Lung (tissue), 12 donors: ENCODE results near the gene PDIA6. TPM values are rescaled to one million over a fixed set of nuclear protein-coding genes. Genes with fewer than 3 reads are reported as not detected.

Source experiments
- ATAC-seq: fragments of 200-7000 bp; cut with Tn5 transposase; one replicate; pipeline ENCODE4 v1.9.1; 2020; ENCODE audit warnings: moderate number of reproducible peaks; ENCODE audit not compliant: insufficient read depth, low FRiP score
- DNase-seq, 3 donors: peaks; one replicate each; pipeline ENCODE4 v3.0.0-alpha.2; 2013 to 2017
- H3K27ac ChIP-seq, 2 donors: one replicate each; pipeline ENCODE4 v1.5.1; 2013; ENCODE audit warnings: mild to moderate bottlenecking in 2 of 2, moderate library complexity in 2 of 2, control low read depth in 1 of 2, inconsistent platforms in 1 of 2, low read depth in 1 of 2, low read length in 1 of 2
- H3K27me3 ChIP-seq, 3 donors: one replicate each; pipeline ENCODE4 v1.5.1; 2013; ENCODE audit warnings: low read length in 2 of 3; ENCODE audit not compliant: control insufficient read depth in 3 of 3, insufficient read depth in 3 of 3
- H3K36me3 ChIP-seq, 4 donors: one replicate each; pipeline ENCODE4 v1.5.1; 2013; ENCODE audit warnings: low read length in 4 of 4, mild to moderate bottlenecking in 1 of 4, moderate library complexity in 1 of 4; ENCODE audit not compliant: control insufficient read depth in 4 of 4, insufficient read depth in 4 of 4
- H3K4me1 ChIP-seq, 5 donors: one replicate each; pipeline ENCODE4 v1.5.1; 2013; ENCODE audit warnings: low read length in 5 of 5, mild to moderate bottlenecking in 2 of 5, moderate library complexity in 1 of 5; ENCODE audit not compliant: control insufficient read depth in 5 of 5, insufficient read depth in 5 of 5
- H3K4me3 ChIP-seq: one replicate; pipeline ENCODE4 v1.5.1; 2013; ENCODE audit warnings: mild to moderate bottlenecking, control low read depth, moderate library complexity
- H3K9ac ChIP-seq, 2 donors: one replicate each; pipeline ENCODE4 v1.5.1; 2013; ENCODE audit warnings: low read length in 2 of 2, control low read depth in 1 of 2; ENCODE audit not compliant: insufficient read depth in 1 of 2
- H3K9me3 ChIP-seq, 4 donors: one replicate each; pipeline ENCODE4 v1.5.1; 2013; ENCODE audit warnings: low read length in 3 of 4, mild to moderate bottlenecking in 1 of 4, moderate library complexity in 1 of 4; ENCODE audit not compliant: control insufficient read depth in 4 of 4, insufficient read depth in 3 of 4
- WGBS, 2 donors: extraction: QIAGEN DNeasy Blood & Tissue Kit; methylation state at CpG; one replicate each; pipeline ENCODE4 v1.1.7; 2013; 5-methylcytosine and 5-hydroxymethylcytosine counted together
- polyA plus RNA-seq, 2 donors: library from polyadenylated mRNA; stranded (reverse); fragments of 200-250 nt; gene quantifications; one replicate each; pipeline ENCODE4 v1.2.1, GENCODE V29; 2013
- total RNA-seq, 2 donors: library from RNA; depleted of rRNA in 1 of 2; stranded (reverse); fragments of >200 nt in 1 of 2; gene quantifications; one replicate each; pipeline ENCODE4 v1.2.1, GENCODE V29; 2014 to 2021
- TF ChIP-seq, protein P1 (sequence below): IDR thresholded peaks from 2 replicates; pipeline ENCODE4 v1.5.1; 2012; ENCODE audit warnings: mild to moderate bottlenecking; ENCODE audit errors: control extremely low read depth, extremely low read depth
- donor health status: control.
- donor health status: control.
- donor health status: Bipolar disorder and iron deficiency.
- donor health status: healthy.
- donor health status: DM: yes; HTN: yes; CAD: no.

The PDIA6 gene
- total and polyA plus RNA-seq, 4 donors = 70.1 to 341 (median 189) TPM

DNA sequence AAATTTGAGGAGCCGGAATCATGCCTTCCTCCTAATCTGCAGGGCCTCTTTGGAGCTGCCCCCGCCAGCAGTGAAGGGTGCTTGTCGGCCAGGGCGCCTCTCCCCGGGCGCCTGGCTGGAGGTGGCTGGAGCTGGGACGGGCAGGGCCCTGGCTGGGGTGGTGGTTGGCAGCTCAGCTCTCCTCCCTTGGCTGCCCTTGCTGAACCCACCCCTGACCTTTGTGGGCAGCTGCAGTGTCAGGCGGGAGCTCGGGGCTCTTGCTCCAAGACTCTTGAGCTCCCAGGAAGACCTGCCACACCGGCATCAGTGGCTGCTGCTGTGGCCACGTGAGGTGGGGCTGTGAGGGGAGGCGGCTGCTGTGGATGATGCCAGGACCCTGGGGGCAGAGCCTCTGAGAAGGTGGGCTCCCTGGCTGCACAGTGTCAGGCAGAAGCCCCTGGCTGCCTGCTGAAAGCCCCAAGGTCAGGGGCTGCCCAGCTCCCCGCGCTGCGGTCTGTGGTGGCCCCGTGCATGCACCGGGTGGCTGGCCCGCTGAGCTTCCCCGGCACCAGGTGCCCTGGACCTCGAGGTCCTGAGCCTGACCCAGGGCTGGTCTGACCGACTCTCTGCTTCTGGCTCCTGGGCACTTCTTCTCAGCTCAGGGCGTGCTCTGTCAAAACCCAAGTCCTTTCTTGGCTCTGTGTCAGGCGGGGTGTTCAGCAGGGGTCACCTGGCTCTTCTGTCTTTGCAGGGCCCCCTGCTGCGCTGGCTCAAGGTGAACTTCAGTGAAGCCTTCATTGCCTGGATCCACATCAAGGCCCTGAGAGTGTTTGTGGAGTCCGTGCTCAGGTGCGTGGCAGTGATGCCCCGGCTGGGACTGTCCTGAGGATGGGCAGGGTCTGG lies 34.5 kb downstream of the PDIA6 start:
- no peak for DNase-seq
- Histone ChIP-seq H3K4me1 (peaks cover 0 to 10% (median 0%) of the 10 kb centered on the region in 5 donors), H3K27me3 (no peaks in the 10 kb centered on the region), H3K4me3 (no peak overlapping the region), H3K9me3 (no peaks in the 10 kb centered on the region), H3K9ac (no peak overlapping the region), H3K36me3 (peaks cover 3 to 33% (median 21%) of the 10 kb centered on the region in 4 donors), H3K27ac (no peak overlapping the region)
- WGBS, 2 donors = 91% methylated on average over 27 of the region's 27 CpGs
- no peak for ATAC-seq
- TF ChIP-seq, protein P1, sequence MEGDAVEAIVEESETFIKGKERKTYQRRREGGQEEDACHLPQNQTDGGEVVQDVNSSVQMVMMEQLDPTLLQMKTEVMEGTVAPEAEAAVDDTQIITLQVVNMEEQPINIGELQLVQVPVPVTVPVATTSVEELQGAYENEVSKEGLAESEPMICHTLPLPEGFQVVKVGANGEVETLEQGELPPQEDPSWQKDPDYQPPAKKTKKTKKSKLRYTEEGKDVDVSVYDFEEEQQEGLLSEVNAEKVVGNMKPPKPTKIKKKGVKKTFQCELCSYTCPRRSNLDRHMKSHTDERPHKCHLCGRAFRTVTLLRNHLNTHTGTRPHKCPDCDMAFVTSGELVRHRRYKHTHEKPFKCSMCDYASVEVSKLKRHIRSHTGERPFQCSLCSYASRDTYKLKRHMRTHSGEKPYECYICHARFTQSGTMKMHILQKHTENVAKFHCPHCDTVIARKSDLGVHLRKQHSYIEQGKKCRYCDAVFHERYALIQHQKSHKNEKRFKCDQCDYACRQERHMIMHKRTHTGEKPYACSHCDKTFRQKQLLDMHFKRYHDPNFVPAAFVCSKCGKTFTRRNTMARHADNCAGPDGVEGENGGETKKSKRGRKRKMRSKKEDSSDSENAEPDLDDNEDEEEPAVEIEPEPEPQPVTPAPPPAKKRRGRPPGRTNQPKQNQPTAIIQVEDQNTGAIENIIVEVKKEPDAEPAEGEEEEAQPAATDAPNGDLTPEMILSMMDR = no peak

DNA sequence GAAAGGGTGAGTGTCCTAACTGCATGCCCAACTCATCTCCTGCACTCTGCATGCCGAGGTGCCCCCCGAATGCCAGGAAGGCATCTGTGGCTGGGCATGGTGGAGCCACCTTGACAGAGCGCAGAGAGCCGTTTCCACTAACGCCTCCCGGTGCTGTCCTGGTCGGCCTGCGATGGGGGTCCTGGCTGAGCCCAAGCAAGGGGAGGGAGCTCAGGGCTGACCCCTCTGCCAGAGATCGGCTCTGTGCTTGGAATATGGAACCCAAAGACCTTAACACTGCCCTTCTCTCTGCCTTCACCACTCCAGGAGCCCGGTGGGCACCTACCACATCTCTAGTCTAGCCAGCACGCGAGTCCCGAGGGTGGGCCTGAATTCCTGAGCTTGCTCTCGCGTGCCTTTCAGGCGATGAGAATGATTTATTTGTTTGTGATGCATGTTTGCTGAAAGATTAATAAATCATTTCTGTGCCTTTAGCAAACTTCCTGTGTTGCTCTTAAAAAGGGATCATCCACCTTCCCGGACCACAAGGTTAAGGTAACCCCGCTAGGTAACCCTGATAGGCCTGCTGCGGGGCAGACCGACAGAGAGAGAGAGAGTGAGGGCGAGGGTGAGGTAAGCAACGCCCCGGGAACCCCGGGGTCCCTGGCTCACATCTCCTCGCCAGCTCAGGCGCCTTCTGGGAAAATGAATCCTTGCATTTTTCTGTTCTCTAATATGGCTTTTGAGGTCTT lies 35.3 kb downstream of the PDIA6 start:
- H3K36me3 ChIP-seq = peaks cover 0 to 29% (median 18%) of the 10 kb centered on the region in 4 donors
- no peak for DNase-seq
- H3K9ac ChIP-seq = no peak overlapping the region

DNA sequence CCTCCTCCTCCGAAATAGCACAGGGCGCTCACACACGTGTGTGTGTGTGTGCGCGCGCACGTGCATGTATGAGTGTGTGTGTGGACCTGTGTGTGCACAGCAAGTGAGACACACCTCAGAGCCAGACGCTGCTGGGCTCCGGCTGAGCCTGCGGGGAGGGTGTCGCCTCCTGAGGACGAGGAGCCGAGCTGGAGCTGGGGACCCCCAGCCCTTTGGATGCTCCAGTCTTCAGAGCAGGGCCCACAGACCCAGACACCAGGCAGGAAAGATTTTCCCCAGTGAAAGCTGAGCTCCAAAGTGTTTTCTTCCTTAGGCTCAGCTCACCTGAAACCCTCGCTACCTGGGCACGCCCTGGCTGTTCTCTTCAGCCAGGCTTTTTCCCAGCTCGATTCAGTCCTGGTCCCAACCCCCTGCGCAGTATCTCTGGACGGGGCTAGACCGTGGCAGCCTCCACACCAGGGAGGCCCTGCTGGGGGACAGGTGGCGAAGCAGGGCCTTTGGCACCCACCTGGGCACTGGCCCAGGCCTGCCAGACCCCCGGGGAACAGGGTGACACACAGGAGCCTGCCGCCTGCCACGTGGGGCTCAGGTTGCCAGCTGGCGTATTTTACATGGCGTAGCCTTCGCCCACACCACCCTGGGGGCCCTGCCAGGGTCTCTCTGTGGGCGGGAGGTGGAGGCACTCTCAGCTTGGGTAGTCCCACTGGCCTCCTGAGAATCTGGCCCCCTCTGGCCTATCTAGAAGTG lies 36.2 kb downstream of the PDIA6 start:
- WGBS, 2 donors = 89 to 95% methylated on average over 27 of the region's 27 CpGs
- peaks cover 0 to 24% (median 10%) of the 10 kb centered on the region in 4 donors for H3K36me3 ChIP-seq
- no peak overlapping the region for H3K4me3 ChIP-seq
- H3K4me1 ChIP-seq = peaks cover 0 to 10% (median 0%) of the 10 kb centered on the region in 5 donors
- H3K9me3 ChIP-seq = no peaks in the 10 kb centered on the region
- no peak for ATAC-seq
- no peaks in the 10 kb centered on the region for H3K27me3 ChIP-seq
- no peak overlapping the region for H3K9ac ChIP-seq
- no peak overlapping the region for H3K27ac ChIP-seq
- TF ChIP-seq, protein P1 = no peak
- no peak for DNase-seq

More for the DNA sequence above, 35.3 kb downstream of the PDIA6 start:
- ATAC-seq = no peak
- 92 to 94% methylated on average over 26 of the region's 26 CpGs for WGBS, 2 donors
- Histone ChIP-seq H3K4me1 (peaks cover 0 to 10% (median 0%) of the 10 kb centered on the region in 5 donors), H3K27me3 (no peaks in the 10 kb centered on the region), H3K4me3 (no peak overlapping the region), H3K27ac (no peak overlapping the region), H3K9me3 (no peaks in the 10 kb centered on the region)
- TF ChIP-seq, protein P1 = no peak
